Adipocyte (in vitro differentiated cells): ENCODE data around the gene AMIGO2.

ENCODE experiments used
- DNase-seq: peaks from one replicate; pipeline ENCODE4 v3.0.0-alpha.2; 2015; ENCODE audit warnings: low read depth
- H3K27me3 ChIP-seq: replicated peaks from 2 replicates; pipeline ENCODE4 v1.7.0; 2013; ENCODE audit warnings: mild to moderate bottlenecking, low read length, moderate library complexity; ENCODE audit not compliant: control insufficient read depth, insufficient read depth
- H3K36me3 ChIP-seq: 2 replicates; pipeline ENCODE4 v1.7.0; 2013; ENCODE audit warnings: low read length, mild to moderate bottlenecking, moderate library complexity; ENCODE audit not compliant: control insufficient read depth, insufficient read depth, severe bottlenecking
- H3K4me1 ChIP-seq: 2 replicates; pipeline ENCODE4 v1.7.0; 2013; ENCODE audit warnings: mild to moderate bottlenecking, low read length, moderate library complexity; ENCODE audit not compliant: control insufficient read depth, insufficient read depth
- H3K4me3 ChIP-seq: 2 replicates; pipeline ENCODE4 v1.7.0; 2013; ENCODE audit warnings: mild to moderate bottlenecking, low read length, moderate library complexity
- H3K9ac ChIP-seq: 2 replicates; pipeline ENCODE4 v1.7.0; 2013; ENCODE audit warnings: mild to moderate bottlenecking, low read length, moderate library complexity
- H3K9me3 ChIP-seq: 2 replicates; pipeline ENCODE4 v1.7.0; 2013; ENCODE audit warnings: mild to moderate bottlenecking, low read length, moderate library complexity; ENCODE audit not compliant: control insufficient read depth

The AMIGO2 gene

GRCh38 chr12:47111392-47111778 is 31.6 kb upstream of the AMIGO2 start:
- H3K36me3 ChIP-seq, result no peaks in the 10 kb centered on the region
- H3K9me3 ChIP-seq, result no peaks in the 10 kb centered on the region
- H3K27me3 ChIP-seq, result no peaks in the 10 kb centered on the region
- no peak for DNase-seq
- H3K4me1 ChIP-seq, result no peaks in the 10 kb centered on the region
- no peak overlapping the region for H3K4me3 ChIP-seq
- H3K9ac ChIP-seq, result no peak overlapping the region

- no peak overlapping the region for H3K9ac ChIP-seq
- H3K9me3 ChIP-seq, result no peaks in the 10 kb centered on the region
- H3K36me3 ChIP-seq, result no peaks in the 10 kb centered on the region
- no peaks in the 10 kb centered on the region for H3K27me3 ChIP-seq
- no peak for DNase-seq
- no peaks in the 10 kb centered on the region for H3K4me1 ChIP-seq
- H3K4me3 ChIP-seq, result no peak overlapping the region
These were observed 31.1 kb upstream of the AMIGO2 start for GRCh38 chr12:47110718-47111391.

- Histone ChIP-seq H3K9me3 (no peaks in the 10 kb centered on the region), H3K4me3 (no peak overlapping the region), H3K27me3 (no peaks in the 10 kb centered on the region), H3K9ac (no peak overlapping the region), H3K36me3 (no peaks in the 10 kb centered on the region), H3K4me1 (no peaks in the 10 kb centered on the region)
- DNase-seq, result no peak
These were observed 30.3 kb upstream of the AMIGO2 start for GRCh38 chr12:47110011-47110541.

GRCh38 chr12:47107926-47108325 is 28.2 kb upstream of the AMIGO2 start:
- no peaks in the 10 kb centered on the region for H3K36me3 ChIP-seq
- H3K9ac ChIP-seq, result no peak overlapping the region
- no peaks in the 10 kb centered on the region for H3K9me3 ChIP-seq
- no peaks in the 10 kb centered on the region for H3K27me3 ChIP-seq
- peaks cover 9% of the 10 kb centered on the region for H3K4me1 ChIP-seq
- DNase-seq, result no peak
- H3K4me3 ChIP-seq, result no peak overlapping the region

- H3K27me3 ChIP-seq, result no peaks in the 10 kb centered on the region
- H3K4me1 ChIP-seq, result peaks cover 14% of the 10 kb centered on the region
- no peak for DNase-seq
- no peak overlapping the region for H3K4me3 ChIP-seq
- no peaks in the 10 kb centered on the region for H3K36me3 ChIP-seq
- no peak overlapping the region for H3K9ac ChIP-seq
- no peaks in the 10 kb centered on the region for H3K9me3 ChIP-seq
These were observed 27.7 kb upstream of the AMIGO2 start for GRCh38 chr12:47107446-47107845.

GRCh38 chr12:47105914-47106674 is 26.3 kb upstream of the AMIGO2 start:
- no peaks in the 10 kb centered on the region for H3K9me3 ChIP-seq

GRCh38 chr12:47102845-47103651 is 23.3 kb upstream of the AMIGO2 start:
- no peak for DNase-seq
- no peaks in the 10 kb centered on the region for H3K9me3 ChIP-seq
- H3K27me3 ChIP-seq, result no peaks in the 10 kb centered on the region
- peak overlapping the region; percentile 25 for H3K9ac ChIP-seq
- H3K4me1 ChIP-seq, result peaks cover 30% of the 10 kb centered on the region
- no peaks in the 10 kb centered on the region for H3K36me3 ChIP-seq
- H3K4me3 ChIP-seq, result peak overlapping the region; percentile 12

More at GRCh38 chr12:47105914-47106674, 26.3 kb upstream of the AMIGO2 start:
- Histone ChIP-seq H3K36me3 (no peaks in the 10 kb centered on the region), H3K4me1 (peaks cover 16% of the 10 kb centered on the region), H3K9ac (no peak overlapping the region), H3K27me3 (no peaks in the 10 kb centered on the region), H3K4me3 (no peak overlapping the region)
- no peak for DNase-seq

GRCh38 chr12:47102406-47102805 is 22.6 kb upstream of the AMIGO2 start:
- no peak for DNase-seq
- no peak overlapping the region for H3K4me3 ChIP-seq
- peaks cover 34% of the 10 kb centered on the region for H3K4me1 ChIP-seq
- H3K27me3 ChIP-seq, result no peaks in the 10 kb centered on the region
- H3K36me3 ChIP-seq, result no peaks in the 10 kb centered on the region
- H3K9me3 ChIP-seq, result no peaks in the 10 kb centered on the region
- peak overlapping the region; percentile 25 for H3K9ac ChIP-seq

GRCh38 chr12:47100160-47100559 is 20.4 kb upstream of the AMIGO2 start:
- no peak overlapping the region for H3K4me3 ChIP-seq
- no peaks in the 10 kb centered on the region for H3K36me3 ChIP-seq
- no peaks in the 10 kb centered on the region for H3K27me3 ChIP-seq
- no peaks in the 10 kb centered on the region for H3K9me3 ChIP-seq
- peaks cover 40% of the 10 kb centered on the region for H3K4me1 ChIP-seq
- H3K9ac ChIP-seq, result no peak overlapping the region
- DNase-seq, result no peak

GRCh38 chr12:47099610-47100009 is 19.9 kb upstream of the AMIGO2 start:
- Histone ChIP-seq H3K9ac (no peak overlapping the region), H3K27me3 (no peaks in the 10 kb centered on the region), H3K4me1 (peaks cover 40% of the 10 kb centered on the region), H3K36me3 (no peaks in the 10 kb centered on the region), H3K4me3 (no peak overlapping the region), H3K9me3 (no peaks in the 10 kb centered on the region)
- no peak for DNase-seq

GRCh38 chr12:47098099-47098498 is 18.3 kb upstream of the AMIGO2 start:
- no peak overlapping the region for H3K4me3 ChIP-seq
- DNase-seq, result no peak

More at GRCh38 chr12:47098099-47098498, 18.3 kb upstream of the AMIGO2 start:
- Histone ChIP-seq H3K27me3 (no peaks in the 10 kb centered on the region), H3K9me3 (no peaks in the 10 kb centered on the region), H3K36me3 (no peaks in the 10 kb centered on the region), H3K4me1 (peaks cover 32% of the 10 kb centered on the region), H3K9ac (no peak overlapping the region)
